NCI-H2196 (cell line): Measurements from ENCODE around the gene ZNF710.

Experiments used
- DNase-seq: peaks from one replicate; lab custom pipeline; 2025; ENCODE audit not compliant: unreplicated experiment; lab: John Stamatoyannopoulos, UW

The ZNF710 gene

DNA sequence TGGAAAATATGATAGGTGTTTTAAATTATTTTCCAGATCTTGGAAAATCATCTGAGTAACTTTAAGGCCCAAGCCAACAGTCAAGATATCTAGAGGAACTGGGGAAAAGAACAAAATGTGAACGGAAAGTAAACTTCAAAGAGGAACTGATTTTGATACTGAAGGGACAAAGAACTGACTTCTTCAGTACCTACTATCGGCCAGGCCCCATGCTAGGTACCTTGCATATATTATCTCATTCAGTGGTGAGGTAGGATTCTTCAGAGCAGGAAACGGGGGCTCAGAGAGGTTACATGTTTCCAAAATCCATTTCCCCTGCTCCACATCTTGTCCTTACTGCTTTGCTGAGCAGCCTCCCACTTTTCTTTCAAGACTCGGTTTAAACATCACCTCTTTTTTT is 9.8 kb upstream of the ZNF710 start:
- no peak for DNase-seq

GRCh38 chr15:89993349-89993748 is 7.8 kb upstream of the ZNF710 start:
- no peak for DNase-seq

GRCh38 chr15:89997079-89997478 is 4.0 kb upstream of the ZNF710 start:
- no peak for DNase-seq

DNA sequence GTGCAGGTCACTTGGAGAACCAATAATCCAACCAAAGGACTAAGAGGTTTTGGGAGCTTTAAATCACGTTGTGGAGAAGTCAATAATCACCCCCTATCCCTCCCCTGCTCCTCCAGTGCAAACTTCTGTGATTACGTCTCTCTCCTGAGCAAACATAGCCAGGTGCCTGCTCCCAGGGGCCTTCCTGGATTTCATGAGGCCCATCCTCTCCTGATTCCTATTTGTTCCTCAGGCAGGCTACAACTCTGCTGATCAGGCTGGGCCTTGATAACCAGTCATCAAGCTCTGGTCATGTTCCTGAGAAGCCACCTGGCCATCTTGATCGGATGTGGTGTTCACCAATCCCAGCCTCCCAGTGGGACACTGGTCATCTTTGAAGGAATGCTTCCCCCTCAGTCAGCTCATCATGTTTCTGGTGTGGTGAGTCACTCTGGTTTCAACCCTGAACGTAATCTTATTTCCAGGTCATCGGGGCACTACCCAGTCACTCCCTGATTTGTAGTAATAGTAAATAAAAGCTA is 2.9 kb upstream of the ZNF710 start:
- DNase-seq = no peak

DNA sequence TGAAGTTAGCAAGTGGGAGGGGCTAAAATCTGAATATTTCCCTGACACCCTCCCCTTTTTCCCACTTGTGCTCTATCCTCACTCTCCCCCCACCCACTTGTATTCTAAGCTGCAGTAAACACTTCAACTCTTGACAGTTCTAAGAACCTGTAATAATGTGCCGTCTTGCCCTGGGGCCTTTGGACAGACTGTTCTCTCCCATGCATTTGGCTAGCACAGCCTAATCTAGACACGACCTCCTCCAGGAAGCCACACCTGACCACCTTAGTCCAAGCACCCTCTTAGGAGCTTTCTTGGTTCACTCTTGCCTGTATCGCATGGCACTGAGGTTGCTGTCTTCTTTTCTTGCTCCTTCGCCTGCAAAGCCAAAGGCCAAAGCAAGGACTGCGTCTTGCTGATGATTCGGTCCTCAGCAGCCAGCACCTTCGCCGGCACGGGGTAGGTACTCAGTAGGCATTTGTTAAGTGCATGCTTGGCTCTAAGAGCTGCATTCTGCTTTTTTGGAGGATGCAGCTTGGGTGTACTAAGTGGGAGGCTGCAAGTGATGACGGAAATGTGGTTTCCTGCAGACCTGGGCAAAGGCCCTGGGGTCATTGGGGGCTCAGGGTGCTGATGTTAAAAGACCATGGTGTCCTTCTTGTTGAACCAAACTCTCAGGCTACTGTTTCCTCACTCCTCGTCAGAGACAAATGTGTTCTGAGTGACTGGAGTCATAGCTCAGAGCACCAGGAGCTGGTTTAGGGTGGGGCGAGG is 2.0 kb upstream of the ZNF710 start:
- DNase-seq = no peak

DNA sequence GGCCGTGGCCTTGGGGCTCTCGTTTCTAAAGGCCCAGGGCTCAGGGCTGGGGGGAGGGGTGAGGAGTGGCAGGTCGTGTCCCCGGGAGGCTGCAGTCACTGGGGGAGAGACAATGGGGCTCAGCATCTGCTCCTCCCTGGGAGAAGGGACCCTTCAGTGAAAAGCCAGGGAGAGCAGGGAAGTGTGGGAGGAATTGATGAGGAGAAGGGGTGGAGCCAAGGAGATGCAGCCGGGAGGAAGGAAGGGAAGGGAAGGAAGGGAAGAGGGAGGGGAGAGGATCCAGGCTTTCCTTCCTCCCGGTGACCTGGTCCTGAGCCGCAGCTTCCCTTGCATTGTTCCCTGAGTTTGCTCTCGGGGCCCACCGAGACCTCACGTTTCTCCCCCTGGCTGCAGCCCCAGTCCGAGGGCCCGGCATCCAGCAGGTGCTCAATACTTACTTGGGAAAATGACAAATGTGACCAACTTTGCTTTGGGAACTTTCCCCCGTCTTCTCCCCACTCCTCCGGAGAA is 1.4 kb upstream of the ZNF710 start:
- no peak for DNase-seq

GRCh38 chr15:90000186-90001001 is 730 bp upstream of the ZNF710 start:
- DNase-seq = no peak

DNA sequence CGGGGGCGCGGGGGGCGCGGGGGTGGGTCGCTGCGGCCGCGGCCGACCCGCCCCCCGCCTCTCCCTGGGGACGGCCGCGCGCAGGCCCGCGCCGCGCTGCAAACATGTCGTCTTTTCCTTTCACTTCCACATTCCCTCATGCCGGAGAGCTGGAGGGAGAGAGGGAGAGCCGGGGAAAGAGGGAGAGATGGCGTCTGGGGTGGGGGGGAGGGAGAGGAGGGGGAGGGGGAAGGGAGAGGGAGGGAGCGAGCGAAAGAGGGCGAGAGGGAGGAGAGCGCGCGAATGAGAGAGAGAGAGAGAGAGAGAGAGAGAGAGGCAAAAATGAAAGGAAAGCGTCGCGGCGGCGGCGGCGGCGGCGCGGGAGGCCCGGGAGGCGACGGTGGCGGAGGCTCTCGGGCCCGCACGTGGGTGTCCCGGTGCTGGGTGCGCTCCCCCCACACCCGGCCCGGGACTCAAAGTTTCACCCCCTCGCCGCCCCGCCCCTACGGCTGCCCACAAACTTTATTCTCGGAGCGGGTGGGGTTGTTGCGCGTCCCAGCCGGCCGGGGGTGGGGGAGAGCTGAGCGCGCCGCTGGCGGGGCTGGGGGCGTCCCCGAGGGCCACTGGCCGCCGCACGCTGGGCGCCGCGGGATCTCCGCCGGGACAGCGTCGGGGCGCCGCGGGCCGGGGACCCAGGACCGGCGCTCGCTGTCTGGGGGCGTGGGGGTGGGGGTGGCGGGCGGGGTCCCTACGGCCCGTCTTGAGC is 731 bp downstream of the ZNF710 start:
- DNase-seq = no peak

- no peak for DNase-seq
These were observed 1.3 kb downstream of the ZNF710 start for GRCh38 chr15:90002428-90002844.

GRCh38 chr15:90003736-90004135 is 2.6 kb downstream of the ZNF710 start:
- DNase-seq = no peak

- DNase-seq = no peak
These were observed 3.1 kb downstream of the ZNF710 start for GRCh38 chr15:90004252-90004651.

- no peak for DNase-seq
These were observed 3.5 kb downstream of the ZNF710 start for GRCh38 chr15:90004671-90005070.

GRCh38 chr15:90006217-90007075 is 5.3 kb downstream of the ZNF710 start:
- no peak for DNase-seq

GRCh38 chr15:90007076-90007460 is 5.9 kb downstream of the ZNF710 start:
- peak; percentile 11 for DNase-seq

- no peak for DNase-seq
These were observed 7.5 kb downstream of the ZNF710 start for GRCh38 chr15:90008607-90009006.

GRCh38 chr15:90009301-90010022 is 8.3 kb downstream of the ZNF710 start:
- DNase-seq = no peak

DNA sequence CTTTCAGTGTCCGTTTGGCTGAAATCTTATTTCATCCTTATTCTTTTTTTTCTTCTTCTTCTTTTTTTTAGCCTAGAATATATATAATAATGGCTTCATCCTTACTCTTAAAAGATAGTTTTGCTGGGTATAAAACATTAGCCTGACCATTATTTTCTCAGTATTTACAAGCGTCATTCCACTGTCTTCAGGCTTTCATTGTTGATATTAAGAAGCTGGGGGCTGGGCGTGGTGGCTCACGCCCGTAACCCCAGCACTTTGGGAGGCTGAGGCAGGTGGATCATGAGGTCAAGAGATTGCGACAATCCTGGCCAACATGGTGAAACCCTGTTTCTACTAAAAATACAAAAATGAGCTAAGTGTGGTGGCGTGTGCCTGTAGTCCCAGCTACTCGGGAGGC is 10.6 kb downstream of the ZNF710 start:
- DNase-seq = no peak

GRCh38 chr15:90013503-90013937 is 12.4 kb downstream of the ZNF710 start:
- DNase-seq = no peak

- DNase-seq = no peak
These were observed 14.2 kb downstream of the ZNF710 start for GRCh38 chr15:90015294-90015693.

DNA sequence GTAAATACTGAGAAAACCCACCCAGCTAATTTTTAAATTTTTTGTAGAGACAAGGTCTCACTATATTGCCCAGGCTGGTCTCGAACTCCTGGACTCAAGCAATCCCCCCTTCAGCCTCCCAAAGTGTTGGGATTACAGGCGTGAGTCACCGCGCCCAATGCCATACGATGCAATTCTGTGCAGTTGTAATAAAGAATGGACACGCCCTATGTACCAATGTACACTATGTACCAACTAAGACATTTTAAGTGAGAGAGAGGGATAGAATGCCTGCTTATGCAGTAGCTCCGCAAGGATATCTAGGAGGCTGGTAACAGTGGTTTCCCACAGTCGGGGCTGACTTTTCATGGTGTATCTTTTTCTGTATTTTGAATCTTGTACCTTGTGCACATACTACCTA is 14.6 kb downstream of the ZNF710 start:
- no peak for DNase-seq
